ENCODE data around the gene LMNA.
"Not testable (repeated sequence)": the region's sequence is repeated elsewhere in the genome, so short reads cannot be mapped to it uniquely, and the experiment has no call there.

Gene LMNA

DNA sequence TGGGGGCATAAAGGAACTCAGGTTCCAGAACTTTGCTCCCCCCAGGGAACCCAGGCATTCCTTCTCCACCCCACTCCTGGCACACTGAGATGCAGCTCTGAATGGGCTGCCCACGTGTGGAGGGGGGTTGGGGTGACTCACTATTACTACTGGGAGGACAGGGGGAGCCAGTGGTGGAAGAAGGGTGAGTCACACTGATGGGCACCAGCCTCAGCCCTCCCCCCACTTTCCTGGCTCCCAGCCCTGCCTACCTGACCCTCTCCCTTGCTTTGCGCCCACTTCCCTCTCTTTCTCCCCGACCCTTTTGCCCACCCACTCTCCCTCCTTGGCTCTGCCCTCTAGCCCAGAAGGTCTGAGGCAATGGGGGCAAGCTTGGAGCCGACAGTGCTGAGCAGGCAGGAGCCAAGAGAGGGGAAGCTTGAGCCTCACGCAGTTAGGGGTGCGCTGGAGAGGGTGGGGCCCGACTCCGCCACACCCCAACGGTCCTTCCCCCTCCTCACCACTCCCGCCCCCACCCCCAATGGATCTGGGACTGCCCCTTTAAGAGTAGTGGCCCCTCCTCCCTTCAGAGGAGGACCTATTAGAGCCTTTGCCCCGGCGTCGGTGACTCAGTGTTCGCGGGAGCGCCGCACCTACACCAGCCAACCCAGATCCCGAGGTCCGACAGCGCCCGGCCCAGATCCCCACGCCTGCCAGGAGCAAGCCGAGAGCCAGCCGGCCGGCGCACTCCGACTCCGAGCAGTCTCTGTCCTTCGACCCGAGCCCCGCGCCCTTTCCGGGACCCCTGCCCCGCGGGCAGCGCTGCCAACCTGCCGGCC, at the start of gene LMNA:
Gene LMNA (plus strand): TSS at position 611 of the 818 bp plus-strand sequence. CDS start 208 bp downstream, outside the sequence.
- peak; percentile 64 to 81 for DNase-seq (ENCODE audit: extremely low read depth in 1 of 2, low read depth in 1 of 2)

DNA sequence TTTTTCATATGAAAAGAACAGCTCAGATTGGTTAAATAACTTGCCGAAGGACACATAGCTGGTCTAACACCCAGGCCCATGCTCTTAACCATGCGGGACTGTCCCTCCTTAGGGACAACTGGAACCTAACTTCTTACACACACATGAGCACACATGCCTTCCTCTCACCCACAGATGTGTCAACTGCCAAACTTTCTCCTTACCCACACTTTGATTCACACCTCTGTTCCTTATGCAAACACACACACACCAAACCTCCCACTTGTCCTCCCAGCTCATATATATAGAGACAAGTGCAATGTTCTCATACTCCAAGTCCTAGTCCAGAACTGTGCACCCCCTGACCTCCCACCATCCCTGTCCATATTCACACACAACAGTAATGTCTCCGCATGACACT, 49.3 kb upstream of the LMNA start:
- no peak for DNase-seq (ENCODE audit: extremely low read depth in 1 of 2, low read depth in 1 of 2)

DNA sequence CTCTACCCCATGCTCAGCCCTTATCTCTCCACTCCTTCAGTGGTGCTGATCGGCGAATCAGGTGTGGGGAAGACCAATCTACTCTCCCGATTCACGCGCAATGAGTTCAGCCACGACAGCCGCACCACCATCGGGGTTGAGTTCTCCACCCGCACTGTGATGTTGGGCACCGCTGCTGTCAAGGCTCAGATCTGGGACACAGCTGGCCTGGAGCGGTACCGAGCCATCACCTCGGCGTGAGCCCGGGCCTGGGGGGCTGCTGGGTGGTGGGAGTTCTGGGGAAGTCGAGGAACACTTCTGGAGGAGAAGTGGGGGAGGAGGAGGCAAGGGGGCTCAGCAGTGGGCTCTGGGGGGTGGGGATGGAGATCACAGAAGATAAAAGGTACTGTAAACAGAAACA, 48.6 kb upstream of the LMNA start:
- DNase-seq (ENCODE audit: extremely low read depth in 1 of 2, low read depth in 1 of 2): no peak

DNA sequence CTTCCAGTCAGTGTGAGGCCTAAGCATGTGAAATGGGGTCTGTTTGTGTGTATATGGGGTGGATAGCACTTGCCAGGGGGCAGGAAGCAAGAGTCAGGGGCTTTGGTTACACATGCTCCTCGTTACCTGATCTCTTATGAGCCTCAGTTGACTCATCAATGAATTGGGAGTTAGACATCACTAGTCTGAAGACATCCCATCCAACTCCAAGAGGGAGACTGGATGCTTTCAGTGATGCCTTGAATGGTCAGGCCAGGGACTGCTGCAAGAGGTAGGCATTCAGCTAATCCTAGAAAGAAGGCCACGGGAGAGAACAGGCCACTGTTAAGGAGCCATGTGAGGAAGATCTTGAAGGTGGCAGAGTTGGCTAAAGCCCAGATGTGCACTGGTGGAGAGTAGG, 47.2 kb upstream of the LMNA start:
- no peak for DNase-seq (ENCODE audit: extremely low read depth in 1 of 2, low read depth in 1 of 2)

DNA sequence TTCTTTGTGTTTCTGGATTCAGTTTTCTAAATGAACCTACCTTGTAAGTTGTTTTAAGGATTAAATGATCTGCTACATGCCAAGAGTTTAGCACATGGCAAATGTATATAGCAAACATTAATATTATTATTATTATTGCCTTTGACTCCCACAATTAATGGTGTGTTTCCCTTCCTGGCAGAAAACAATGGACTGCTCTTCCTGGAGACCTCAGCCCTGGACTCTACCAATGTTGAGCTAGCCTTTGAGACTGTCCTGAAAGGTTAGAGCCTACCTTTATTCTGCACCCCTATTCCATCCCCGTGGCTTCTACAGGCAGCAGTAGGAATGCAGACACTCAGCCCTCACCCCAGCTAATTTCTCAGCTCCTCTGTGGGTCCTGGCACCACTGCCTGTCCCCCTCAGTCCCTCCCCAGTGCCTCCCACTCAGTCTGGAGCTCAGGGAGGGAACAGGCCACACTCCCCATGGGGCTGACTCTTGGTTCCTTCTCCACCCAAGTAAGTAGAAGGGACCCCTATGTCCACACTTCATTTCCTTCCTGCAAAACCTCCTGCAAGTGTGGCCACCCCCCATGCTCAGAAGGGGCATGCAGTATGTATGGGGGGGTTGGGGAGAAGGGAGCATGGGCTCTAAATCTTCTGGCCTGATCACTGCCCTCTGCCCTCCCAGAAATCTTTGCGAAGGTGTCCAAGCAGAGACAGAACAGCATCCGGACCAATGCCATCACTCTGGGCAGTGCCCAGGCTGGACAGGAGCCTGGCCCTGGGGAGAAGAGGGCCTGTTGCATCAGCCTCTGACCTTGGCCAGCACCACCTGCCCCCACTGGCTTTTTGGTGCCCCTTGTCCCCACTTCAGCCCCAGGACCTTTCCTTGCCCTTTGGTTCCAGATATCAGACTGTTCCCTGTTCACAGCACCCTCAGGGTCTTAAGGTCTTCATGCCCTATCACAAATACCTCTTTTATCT, 44.7 kb upstream of the LMNA start:
- no peak for DNase-seq (ENCODE audit: extremely low read depth in 1 of 2, low read depth in 1 of 2)

DNA sequence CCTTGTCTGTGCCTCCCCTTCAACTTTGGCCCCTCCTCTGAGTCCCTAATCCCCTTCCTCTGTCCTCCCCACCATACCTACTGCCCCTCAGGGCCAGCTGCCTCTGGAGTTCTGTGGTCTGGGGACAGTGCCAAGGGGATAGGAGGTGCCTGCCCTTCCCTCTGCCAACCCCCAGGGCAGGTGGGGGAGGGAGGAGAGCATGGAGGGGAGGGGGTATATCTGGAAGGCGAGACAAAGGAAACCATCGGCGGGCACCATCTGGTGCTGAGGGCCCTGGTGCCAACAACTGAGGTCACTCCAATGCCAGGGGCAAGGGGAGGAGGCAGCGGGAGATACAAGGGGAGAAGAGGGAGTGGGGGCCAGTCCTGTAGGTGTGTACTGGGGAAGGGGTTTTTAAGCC, 44.0 kb upstream of the LMNA start:
- DNase-seq (ENCODE audit: extremely low read depth in 1 of 2, low read depth in 1 of 2): no peak

DNA sequence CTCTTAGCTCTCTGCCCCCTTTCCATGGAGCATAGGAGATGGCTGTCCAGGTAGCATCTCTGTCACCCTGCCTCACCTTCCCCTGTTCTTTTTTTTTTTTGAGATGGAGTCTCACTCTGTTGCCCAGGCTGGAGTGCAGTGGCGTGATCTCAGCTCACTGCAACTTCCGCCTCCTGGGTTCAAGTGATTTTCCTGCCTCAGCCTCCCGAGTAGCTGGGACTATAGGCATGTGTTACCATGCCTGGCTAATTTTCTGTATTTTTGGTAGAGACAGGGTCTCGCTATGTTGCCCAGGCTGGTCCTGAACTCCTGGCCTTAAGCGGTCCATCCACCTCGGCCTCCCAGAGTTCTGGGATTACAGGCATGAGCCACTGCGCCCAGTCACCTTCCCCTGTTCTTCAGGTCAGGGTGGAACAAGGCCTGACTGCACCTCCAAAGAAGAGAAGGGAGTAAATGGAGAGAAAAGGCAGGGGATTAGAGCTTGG, 43.1 kb upstream of the LMNA start:
- DNase-seq (ENCODE audit: extremely low read depth in 1 of 2, low read depth in 1 of 2): not testable (repeated sequence)

DNA sequence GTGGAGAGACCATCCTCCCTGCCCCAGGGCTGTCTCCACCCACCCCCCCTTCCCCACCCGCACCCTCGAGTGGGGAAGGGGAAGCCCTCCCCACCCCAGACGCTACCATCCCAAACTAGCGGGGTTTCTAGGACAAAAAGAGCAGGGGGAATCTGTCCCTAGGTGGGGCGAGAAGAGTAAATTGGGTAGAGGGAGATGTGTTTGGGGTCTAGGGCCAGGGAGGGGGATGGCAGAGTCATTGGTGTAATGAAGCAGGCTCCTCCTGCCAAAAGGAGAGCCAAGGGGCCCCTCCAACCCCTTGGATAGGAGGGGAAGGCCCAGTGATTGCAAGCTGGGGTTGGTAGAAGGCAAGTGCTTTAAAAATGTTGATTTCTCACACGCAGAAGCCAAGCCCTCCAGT, 42.3 kb upstream of the LMNA start:
- DNase-seq (ENCODE audit: extremely low read depth in 1 of 2, low read depth in 1 of 2): no peak

DNA sequence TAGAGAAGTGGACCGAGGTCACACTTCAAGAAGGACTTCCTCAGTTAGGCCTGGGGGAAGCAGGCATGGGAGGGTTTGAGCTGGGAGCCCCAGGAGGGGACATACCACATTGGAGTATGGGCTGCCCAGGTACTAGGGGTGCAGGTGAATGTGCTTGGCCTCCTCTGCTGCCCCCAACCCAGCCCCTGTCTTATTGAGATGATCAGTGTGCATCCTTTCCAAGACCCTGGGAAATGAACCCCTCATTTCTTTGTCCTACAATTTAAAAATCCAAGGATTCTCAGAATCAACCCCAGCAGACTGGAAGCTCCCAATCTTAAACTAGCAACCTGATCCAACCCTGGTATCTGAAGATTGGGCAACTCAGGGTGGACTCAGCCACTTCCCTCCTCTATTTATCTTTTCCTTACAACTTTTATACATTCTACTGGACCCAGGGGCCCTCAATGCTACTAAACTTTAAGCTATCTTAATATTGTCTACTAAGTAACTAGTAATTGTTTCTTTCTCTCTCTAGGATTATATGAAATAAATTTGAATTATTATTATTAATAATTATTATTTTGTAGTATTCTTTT, 41.3 kb upstream of the LMNA start:
- DNase-seq (ENCODE audit: extremely low read depth in 1 of 2, low read depth in 1 of 2): no peak

DNA sequence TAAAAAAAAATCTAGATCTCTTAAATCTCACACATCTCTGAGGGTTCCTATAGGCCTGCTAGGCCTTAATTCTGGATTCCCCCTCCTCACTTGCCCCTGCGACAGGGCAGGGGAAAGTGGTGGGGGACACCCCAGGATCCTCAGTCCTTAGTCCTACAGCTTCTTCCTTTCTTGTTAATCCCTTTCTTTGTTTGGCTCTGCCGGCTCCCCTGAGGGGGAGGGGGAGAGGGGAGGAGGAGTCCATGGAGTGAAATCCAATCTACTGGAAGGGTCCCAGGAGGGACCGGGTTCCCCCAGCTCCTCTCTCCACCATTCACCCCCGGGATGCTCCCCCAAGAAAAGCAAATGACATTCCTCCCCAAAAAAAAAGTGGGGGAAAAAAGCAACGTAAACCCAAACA, 40.8 kb upstream of the LMNA start:
- DNase-seq (ENCODE audit: extremely low read depth in 1 of 2, low read depth in 1 of 2): no peak

DNA sequence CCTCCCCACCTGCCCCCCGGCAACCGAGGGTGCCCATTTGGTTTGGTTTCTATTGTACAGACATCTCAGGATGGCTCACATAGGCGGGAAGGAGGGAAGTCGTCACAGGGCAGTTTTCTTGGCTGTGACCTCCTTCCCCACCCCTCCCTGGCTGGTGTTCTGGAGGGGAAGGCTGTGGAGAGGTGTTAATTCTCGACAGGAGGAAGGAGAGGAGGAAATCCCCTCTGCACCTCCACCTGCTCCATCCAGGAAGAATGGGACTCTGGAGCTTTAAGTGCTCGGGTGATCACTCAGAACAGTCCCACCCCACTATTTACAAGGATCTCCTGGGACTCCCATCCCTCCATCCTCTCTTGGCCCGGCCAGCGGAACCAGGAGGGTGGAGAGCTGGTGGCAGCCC, 39.9 kb upstream of the LMNA start:
- DNase-seq (ENCODE audit: extremely low read depth in 1 of 2, low read depth in 1 of 2): no peak

DNA sequence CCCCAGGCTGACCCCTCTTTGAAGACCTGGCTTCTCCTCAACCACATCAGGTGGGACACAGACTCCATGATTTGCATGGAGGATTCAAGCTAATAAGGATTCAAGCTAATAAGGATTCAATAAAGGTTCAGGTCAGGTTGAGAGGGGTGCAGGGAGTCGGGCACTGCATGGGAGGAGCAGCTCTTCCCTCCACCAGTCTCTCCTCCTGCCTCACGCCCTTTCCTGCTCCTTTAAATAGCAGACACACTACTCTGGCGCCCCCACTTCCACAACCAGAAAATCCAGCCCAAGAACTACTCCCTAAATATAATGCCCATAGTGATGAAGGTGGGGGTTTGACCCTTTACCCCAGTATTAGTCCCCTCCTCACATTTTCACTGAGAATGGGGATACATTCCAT, 39.3 kb upstream of the LMNA start:
- DNase-seq (ENCODE audit: extremely low read depth in 1 of 2, low read depth in 1 of 2): no peak

DNA sequence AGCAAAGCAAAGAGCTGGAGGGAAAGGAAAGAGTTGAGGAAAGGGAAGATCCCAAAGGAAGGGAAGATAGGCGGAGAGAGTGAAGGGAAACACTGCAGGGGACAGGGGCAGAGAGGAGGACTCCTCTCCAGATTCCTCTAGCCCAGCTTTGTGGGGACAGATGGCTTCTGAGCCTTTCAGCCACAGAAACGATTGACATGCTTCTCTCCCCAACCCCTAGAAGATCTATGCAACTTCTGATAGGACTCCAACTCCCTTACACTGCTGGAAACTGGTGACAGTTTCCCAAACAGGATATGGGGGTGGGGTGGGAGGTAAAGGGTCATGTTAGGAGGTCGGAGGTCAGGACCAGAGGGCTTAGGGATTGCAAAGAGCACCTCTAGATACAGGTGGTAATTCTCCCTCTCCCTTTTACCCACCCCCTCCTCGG, 38.7 kb upstream of the LMNA start:
- DNase-seq (ENCODE audit: extremely low read depth in 1 of 2, low read depth in 1 of 2): no peak

DNA sequence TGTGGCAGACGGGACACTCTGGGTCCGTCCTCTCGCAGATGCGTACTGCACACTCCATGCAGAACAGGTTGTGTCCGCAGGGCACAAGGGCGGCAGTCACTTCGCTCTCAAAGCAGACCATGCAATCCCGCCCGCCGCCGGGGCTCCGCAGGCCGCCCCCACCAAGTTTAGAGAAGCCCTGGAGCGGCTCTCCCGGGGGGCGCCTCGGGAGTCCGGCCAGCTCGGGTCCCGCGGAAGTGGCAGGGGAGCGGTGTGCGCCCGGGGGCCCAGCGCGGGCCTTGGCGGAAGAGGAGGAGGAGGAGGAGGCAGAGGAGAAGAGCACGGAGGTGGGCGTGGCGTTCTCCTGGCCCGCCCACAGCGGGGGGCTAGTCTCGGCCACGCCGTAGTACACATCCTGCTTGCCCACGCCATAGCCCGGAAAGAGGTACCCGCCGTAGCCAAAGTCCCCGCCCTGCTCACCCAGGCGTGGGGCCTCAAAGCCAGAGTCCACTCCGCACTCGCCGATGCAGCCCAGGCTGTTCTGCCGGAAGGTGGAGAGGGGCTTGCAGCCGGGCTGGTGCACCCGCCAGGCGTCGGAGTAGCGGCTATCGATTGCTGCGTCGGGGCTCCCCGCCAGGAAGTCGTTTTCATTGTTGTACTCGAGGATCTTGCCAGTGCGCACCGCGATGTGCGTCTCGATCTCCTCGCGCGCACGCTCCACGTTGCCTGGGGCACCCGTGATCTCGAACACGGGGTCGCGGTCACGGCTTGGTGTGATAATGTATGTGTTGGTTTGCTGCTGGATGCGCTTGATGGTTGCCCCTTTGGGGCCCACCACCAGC, 37.7 kb upstream of the LMNA start:
- peak in 1 of 2 donors; percentile 27 for DNase-seq (ENCODE audit: extremely low read depth in 1 of 2, low read depth in 1 of 2)

DNA sequence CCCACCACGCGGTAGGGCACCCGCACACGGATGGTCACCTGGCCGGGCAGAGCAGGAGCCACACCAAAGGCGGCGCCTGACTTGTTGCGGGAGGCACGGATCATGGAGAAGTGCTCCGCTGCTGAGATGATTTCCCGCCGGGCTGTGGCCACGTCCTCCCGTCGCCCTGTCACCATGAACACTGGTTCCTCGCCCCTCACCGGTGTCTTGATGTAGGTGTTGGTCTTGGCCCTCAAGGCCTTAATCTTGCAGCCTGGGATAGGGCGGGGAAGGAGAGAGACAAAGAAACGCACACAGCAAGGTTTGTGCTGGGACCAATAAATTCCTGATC, 37.1 kb upstream of the LMNA start:
- no peak for DNase-seq (ENCODE audit: extremely low read depth in 1 of 2, low read depth in 1 of 2)

DNA sequence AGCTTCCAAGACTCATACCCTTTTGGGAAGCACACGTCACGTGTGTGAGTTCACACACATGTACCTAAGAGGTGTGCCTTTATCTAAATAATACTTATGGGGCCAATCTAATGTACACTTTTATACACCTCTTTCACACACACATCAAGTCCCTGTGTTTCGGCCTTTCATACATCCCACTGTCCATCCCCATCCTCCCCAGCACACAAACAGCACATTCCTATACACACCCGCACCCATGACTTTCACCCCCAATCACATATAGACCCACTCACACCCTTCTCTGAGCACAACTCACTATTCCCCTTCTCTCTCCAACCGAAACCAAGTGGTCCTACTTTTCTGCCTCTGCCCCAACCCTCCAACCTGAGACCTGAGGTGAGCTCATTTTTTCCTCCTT, 35.8 kb upstream of the LMNA start:
- DNase-seq (ENCODE audit: extremely low read depth in 1 of 2, low read depth in 1 of 2): no peak

DNA sequence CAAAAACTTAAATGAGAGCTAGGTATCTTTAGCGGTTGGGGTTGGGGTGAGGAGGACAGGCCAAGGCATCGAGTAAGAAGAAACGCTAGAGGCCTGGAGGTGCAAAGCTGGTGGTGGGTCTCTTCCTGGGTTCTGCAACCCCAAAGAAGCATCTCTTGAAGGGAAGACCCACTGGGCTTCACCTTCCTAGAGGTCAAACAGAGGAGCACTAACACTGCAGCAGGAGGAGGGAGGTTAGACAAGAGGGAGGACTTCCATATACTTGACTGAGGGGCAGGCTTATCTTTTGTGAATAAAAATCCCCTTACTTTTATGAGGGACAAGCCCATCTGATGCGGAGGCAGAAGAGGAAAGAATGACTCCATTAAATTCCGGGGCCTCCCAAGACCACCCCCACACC, 34.7 kb upstream of the LMNA start:
- DNase-seq (ENCODE audit: extremely low read depth in 1 of 2, low read depth in 1 of 2): no peak

DNA sequence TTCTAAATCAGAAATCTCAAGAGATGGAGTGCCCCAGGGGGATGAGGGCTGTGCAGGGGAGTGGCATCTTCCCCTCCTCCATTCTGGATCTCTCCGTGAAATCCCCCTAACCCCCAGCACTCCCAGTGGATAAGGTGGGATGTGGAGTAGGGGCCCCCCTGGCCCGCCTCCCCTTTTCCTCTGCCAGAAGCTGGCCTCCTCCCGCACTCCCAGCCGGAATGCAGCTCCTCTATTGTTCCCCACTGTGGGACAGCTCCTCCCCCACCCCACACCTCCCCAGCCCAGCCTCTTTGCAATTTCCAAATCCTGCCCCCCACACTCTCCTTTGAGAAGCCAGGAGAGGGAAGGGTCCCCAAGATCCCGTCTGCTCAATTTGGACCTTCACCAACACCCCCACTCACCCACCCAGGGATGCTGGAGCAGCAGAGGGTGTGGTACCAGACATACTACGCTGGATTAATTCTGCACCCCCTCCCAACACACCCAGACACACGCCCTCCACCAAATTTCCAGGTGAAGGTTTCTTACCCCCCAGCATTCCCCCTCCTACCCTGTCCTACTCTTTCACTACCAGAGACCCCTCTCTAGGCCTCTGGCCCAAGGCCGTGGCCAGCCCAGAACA, 34.2 kb upstream of the LMNA start:
- no peak for DNase-seq (ENCODE audit: extremely low read depth in 1 of 2, low read depth in 1 of 2)

DNA sequence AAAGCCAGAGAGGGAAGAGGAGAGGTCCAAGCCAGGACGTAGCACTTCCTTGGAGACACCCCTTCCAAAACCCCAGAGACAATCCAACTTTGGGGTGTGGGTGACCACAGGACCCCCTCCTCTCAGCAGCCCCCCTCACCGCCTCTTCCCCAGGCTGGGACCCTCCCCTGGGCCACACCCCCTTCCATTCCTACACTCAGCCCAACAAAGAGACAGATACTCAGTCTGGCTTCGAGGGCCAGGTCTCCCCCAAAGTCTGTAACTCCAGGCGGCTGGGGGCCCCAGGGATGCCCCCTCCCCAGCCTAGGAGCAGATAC, 33.7 kb upstream of the LMNA start:
- DNase-seq (ENCODE audit: extremely low read depth in 1 of 2, low read depth in 1 of 2): no peak

DNA sequence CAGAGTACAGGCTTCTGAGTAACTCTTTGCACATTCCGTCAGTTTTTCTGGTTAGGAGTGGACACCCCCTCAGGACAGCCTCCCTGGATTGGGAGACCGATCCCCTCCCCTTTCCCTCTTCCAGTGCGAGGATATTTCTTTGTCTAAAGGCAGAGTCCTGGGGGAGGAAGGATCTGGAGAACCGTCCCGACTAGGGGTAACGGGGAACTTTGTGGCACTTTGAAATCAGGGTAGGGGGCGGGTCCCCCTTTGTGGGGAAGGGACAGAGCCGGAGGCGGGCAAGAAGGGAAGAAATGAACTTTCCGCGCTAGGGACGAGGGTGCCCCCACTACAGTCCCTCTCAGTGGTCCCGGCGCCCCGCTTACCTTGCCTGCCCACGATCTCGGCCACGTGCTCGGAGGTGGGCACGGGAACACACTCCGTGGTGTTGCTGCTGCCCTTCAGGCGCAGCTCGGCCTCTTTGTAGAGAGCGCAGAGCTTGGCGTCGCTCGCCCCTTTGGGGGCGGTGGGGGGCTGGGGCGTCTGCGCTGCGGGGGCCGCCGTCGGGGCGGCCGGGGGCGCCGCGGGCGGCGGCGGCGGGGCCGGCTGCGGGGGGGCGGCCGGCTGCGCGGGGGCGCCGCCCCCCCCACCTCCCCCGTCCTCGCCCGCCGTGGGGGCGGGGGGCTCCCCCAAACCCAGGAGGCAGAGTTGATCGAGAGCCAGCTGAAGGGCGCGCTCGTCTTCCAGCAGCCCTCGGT, 33.2 kb upstream of the LMNA start:
- DNase-seq (ENCODE audit: extremely low read depth in 1 of 2, low read depth in 1 of 2): no peak
